WERI-Rb-1 (cell line): Measurements from ENCODE around the gene HCRTR2.

Source experiments
- DNase-seq: peaks from one replicate; pipeline ENCODE4 v3.0.0-alpha.2; 2020
- H3K27ac ChIP-seq: fragments of 250-450 bp; sonication (Bioruptor Pico); 2 replicates; pipeline ENCODE4 v1.5.1; 2020; ENCODE audit warnings: mild to moderate bottlenecking, moderate library complexity
- H3K27me3 ChIP-seq: fragments of 250-450 bp; sonication (Bioruptor Pico); 2 replicates; pipeline ENCODE4 v1.5.1; 2021; ENCODE audit warnings: mild to moderate bottlenecking, low read depth, moderate library complexity; ENCODE audit not compliant: insufficient read depth, severe bottlenecking
- H3K36me3 ChIP-seq: fragments of 250-450 bp; sonication (Bioruptor Pico); 2 replicates; pipeline ENCODE4 v1.5.1; 2020; ENCODE audit warnings: mild to moderate bottlenecking, moderate library complexity
- H3K4me3 ChIP-seq: 2 replicates; pipeline ENCODE4 v1.5.1; 2011; ENCODE audit warnings: low read depth, mild to moderate bottlenecking, control low read depth, low read length
- H3K9me3 ChIP-seq: fragments of 250-450 bp; sonication (Bioruptor Pico); 2 replicates; pipeline ENCODE4 v1.5.1; 2021; ENCODE audit warnings: mild to moderate bottlenecking, moderate library complexity; ENCODE audit not compliant: severe bottlenecking
- CTCF ChIP-seq: IDR thresholded peaks from 2 replicates; pipeline ENCODE4 v1.5.1; 2011; ENCODE audit warnings: low read depth, mild to moderate bottlenecking, control low read depth, inconsistent platforms, low read length

HCRTR2 gene

GRCh38 chr6:55266896-55267295 is 92.6 kb downstream of the HCRTR2 start:
- no peak overlapping the region for H3K27ac ChIP-seq
- no peaks in the 10 kb centered on the region for H3K36me3 ChIP-seq
- H3K9me3 ChIP-seq, result no peaks in the 10 kb centered on the region
- no peak overlapping the region for H3K4me3 ChIP-seq
- no peak for DNase-seq
- TF ChIP-seq CTCF, result no peak
- no peaks in the 10 kb centered on the region for H3K27me3 ChIP-seq

DNA sequence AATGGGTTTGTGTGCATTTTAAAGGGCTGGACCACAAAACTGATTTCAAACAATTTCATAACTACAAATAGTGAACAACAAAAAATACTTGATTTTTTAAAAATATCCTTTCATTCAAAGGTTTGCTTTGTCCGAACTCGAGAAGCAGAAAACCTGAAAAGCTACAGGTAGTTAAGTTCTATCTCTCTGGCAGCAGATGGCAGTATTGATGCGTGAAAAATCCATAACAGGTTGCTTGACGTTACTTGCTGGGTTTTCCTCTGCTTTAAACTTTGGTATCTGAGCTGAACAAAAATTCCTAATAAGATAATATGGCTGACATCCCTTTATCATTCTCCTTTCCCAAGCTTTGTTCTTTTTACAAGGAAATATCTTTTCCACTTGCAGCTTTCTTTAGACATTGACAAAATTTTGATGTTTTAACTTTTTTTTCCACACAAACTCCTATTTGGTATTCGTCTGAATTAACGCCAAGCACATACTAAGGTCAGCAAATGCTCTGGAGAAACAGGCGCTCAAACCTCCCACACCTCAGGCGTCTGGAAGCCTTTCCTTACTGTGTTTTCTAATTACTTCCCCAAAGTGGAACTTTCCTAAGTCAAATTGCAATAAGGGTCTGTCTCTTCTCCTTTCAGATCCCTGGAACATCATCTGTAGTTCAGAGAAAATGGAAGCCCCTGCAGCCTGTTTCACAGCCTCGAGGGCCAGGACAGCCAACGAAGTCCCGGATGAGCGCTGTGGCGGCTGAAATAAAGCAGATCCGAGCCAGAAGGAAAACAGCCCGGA is 102.6 kb downstream of the HCRTR2 start:
- peak; percentile 66 for TF ChIP-seq CTCF
- Histone ChIP-seq H3K4me3 (no peak overlapping the region), H3K27ac (no peak overlapping the region), H3K27me3 (peaks cover 9% of the 10 kb centered on the region), H3K9me3 (no peaks in the 10 kb centered on the region), H3K36me3 (no peaks in the 10 kb centered on the region)
- peak; percentile 54 for DNase-seq

DNA sequence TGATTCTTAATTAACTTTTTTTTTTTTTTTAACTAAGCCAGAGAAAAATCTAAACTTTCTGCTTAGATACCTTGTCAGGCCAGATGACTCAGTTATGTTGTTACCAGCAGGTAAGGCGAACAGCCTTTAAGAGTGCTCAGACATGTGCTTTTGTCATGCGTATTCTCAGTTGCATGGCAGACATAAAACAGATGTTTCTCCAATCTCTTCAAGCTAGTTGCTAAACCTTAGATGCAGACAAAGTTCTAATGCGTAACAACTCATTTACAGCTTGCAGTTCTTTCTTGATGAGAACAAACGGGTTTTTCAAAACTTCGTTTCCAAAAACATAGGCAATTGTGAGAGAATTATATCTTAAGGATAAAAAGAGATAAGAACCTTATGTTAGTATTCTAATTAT is 103.3 kb downstream of the HCRTR2 start:
- H3K9me3 ChIP-seq, result no peaks in the 10 kb centered on the region
- H3K4me3 ChIP-seq, result no peak overlapping the region
- no peak for TF ChIP-seq CTCF
- H3K36me3 ChIP-seq, result no peaks in the 10 kb centered on the region
- H3K27ac ChIP-seq, result no peak overlapping the region
- peaks cover 9% of the 10 kb centered on the region for H3K27me3 ChIP-seq
- no peak for DNase-seq

DNA sequence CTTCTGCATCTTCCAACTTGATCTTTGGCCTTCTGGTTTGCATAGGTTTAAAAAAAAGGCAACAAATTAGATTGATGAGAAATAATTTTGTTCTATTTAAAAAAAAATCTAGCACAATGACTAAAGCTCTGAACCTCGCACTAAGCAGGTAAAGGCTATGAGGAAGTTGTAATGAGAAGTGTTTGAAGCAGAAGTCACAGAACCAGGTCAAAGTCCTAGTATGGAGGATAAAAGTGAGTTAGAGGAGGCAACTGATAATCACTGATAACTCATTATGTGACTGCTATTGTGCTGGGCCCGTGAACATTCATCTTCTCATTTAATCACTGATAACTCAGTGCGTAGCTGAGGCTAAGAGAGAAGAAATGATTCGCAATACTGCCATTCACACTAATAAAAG is 106.9 kb downstream of the HCRTR2 start:
- Histone ChIP-seq H3K36me3 (no peaks in the 10 kb centered on the region), H3K27ac (no peak overlapping the region), H3K4me3 (no peak overlapping the region), H3K9me3 (no peaks in the 10 kb centered on the region), H3K27me3 (peaks cover 4% of the 10 kb centered on the region)
- DNase-seq, result no peak
- TF ChIP-seq CTCF, result no peak

GRCh38 chr6:55282115-55282514 is 107.8 kb downstream of the HCRTR2 start:
- H3K4me3 ChIP-seq, result no peak overlapping the region
- DNase-seq, result no peak
- no peak for TF ChIP-seq CTCF
- H3K9me3 ChIP-seq, result no peaks in the 10 kb centered on the region
- no peaks in the 10 kb centered on the region for H3K36me3 ChIP-seq
- no peak overlapping the region for H3K27ac ChIP-seq
- H3K27me3 ChIP-seq, result no peaks in the 10 kb centered on the region

GRCh38 chr6:55286824-55287223 is 112.5 kb downstream of the HCRTR2 start:
- Histone ChIP-seq H3K27me3 (no peaks in the 10 kb centered on the region), H3K36me3 (no peaks in the 10 kb centered on the region), H3K4me3 (no peak overlapping the region), H3K27ac (no peak overlapping the region), H3K9me3 (no peaks in the 10 kb centered on the region)
- no peak for DNase-seq
- no peak for TF ChIP-seq CTCF
